Urinary bladder (tissue), 4 donors: Measurements from ENCODE around the gene LAMC3. TPM values are rescaled to one million over a fixed set of nuclear protein-coding genes. Genes with fewer than 3 reads are reported as not detected.
"Not testable (repeated sequence)": the region's sequence is repeated elsewhere in the genome, so short reads cannot be mapped to it uniquely, and the experiment has no call there.

Source experiments
- DNase-seq: peaks from one replicate; pipeline ENCODE4 v3.0.0-alpha.2; 2015; ENCODE audit errors: extremely low spot score
- H3K27ac ChIP-seq: one replicate; pipeline ENCODE4 v1.5.1; 2013; ENCODE audit warnings: low read depth, mild to moderate bottlenecking, moderate library complexity
- H3K36me3 ChIP-seq: one replicate; pipeline ENCODE4 v1.6.1; 2013; ENCODE audit warnings: mild to moderate bottlenecking, moderate library complexity; ENCODE audit not compliant: insufficient read depth
- H3K4me1 ChIP-seq: one replicate; pipeline ENCODE4 v1.6.1; 2013; ENCODE audit warnings: mild to moderate bottlenecking, moderate library complexity; ENCODE audit not compliant: insufficient read depth
- H3K4me3 ChIP-seq: one replicate; pipeline ENCODE4 v1.5.1; 2013; ENCODE audit warnings: low read depth, low read length
- WGBS: extraction: QIAGEN DNeasy Blood & Tissue Kit; methylation state at CpG from one replicate; pipeline ENCODE4 v1.1.7; 2013; 5-methylcytosine and 5-hydroxymethylcytosine counted together
- polyA plus RNA-seq: library from polyadenylated mRNA; stranded (reverse); fragments of 200-250 nt; gene quantifications from one replicate; pipeline ENCODE4 v1.2.3, GENCODE V29; 2013
- total RNA-seq: library from RNA; depleted of rRNA; stranded (reverse); fragments of >200 nt; gene quantifications from one replicate; pipeline ENCODE4 v1.2.3, GENCODE V29; 2014
- donor health status: healthy with polysubstance abuse.
- donor health status: healthy.

Gene LAMC3
- total and polyA plus RNA-seq, 2 donors: 12.2 to 37.1 TPM

DNA sequence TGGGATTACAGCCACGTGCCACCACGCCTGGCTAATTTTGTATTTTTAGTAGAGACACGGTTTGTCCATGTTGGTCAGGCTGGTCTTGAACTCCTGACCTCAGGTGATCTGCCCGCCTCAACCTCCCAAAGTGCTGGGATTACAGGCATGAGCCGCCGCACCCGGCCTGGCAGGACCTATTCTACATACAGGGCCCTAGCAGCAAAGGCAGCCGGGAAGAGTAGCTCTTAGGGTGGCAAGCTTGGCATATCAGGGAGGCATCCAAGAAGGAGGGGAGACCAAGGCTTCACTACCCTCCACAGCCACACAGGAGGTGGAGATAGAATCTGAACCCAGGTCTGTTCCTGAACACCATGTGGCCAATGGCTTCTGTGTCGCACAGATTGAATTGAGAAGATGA is 8.4 kb upstream of the LAMC3 start:
- not testable (repeated sequence) for H3K27ac ChIP-seq, H3K4me1 ChIP-seq, H3K36me3 ChIP-seq, DNase-seq, H3K4me3 ChIP-seq
- WGBS: 90% methylated on average over 9 of the region's 9 CpGs

DNA sequence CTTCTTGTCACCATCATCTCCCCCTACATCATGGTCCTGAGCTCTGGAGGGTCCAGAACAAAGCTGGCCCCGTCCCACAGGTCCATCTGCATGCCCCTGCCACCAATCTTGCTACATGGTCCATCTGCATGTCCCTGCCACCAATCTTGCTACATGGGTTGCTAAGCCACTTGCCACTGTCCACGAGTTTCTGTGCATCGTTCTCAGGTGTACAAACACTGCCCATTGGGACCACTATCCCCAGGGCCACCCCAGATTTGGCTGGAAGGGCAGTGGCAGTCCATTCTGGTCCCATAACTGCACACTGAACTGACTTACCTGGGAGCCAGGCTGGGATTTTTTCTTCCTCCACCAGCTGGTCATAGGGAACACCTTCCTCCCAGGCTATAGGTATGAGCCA is 8.0 kb upstream of the LAMC3 start:
- Histone ChIP-seq H3K36me3 (no peaks in the 10 kb centered on the region), H3K4me1 (no peaks in the 10 kb centered on the region), H3K27ac (no peak overlapping the region), H3K4me3 (no peak overlapping the region)
- WGBS: 67% methylated on average over 3 of the region's 3 CpGs
- DNase-seq: no peak

GRCh38 chr9:131001990-131002389 is 7.0 kb upstream of the LAMC3 start:
- Histone ChIP-seq H3K27ac (no peak overlapping the region), H3K36me3 (no peaks in the 10 kb centered on the region), H3K4me1 (no peaks in the 10 kb centered on the region), H3K4me3 (no peak overlapping the region)
- no peak for DNase-seq
- WGBS: 90% methylated on average over 7 of the region's 7 CpGs

GRCh38 chr9:131006601-131007000 is 2.4 kb upstream of the LAMC3 start:
- WGBS: 90% methylated on average over 4 of the region's 4 CpGs
- Histone ChIP-seq H3K4me1 (no peaks in the 10 kb centered on the region), H3K36me3 (no peaks in the 10 kb centered on the region), H3K4me3 (no peak overlapping the region), H3K27ac (no peak overlapping the region)
- DNase-seq: no peak

- no peak overlapping the region for H3K4me3 ChIP-seq
- H3K27ac ChIP-seq: no peak overlapping the region
- WGBS: 90% methylated on average over 11 of the region's 11 CpGs
- H3K4me1 ChIP-seq: no peaks in the 10 kb centered on the region
- H3K36me3 ChIP-seq: no peaks in the 10 kb centered on the region
- no peak for DNase-seq
Measured at GRCh38 chr9:131008086-131008485, 888 bp upstream of the LAMC3 start.

- Histone ChIP-seq H3K27ac (no peak overlapping the region), H3K4me1 (no peaks in the 10 kb centered on the region), H3K36me3 (no peaks in the 10 kb centered on the region), H3K4me3 (peak overlapping the region; percentile 50)
- 30% methylated on average over 8 of the region's 8 CpGs for WGBS
- DNase-seq: no peak
Measured at GRCh38 chr9:131008563-131008908, 438 bp upstream of the LAMC3 start.

DNA sequence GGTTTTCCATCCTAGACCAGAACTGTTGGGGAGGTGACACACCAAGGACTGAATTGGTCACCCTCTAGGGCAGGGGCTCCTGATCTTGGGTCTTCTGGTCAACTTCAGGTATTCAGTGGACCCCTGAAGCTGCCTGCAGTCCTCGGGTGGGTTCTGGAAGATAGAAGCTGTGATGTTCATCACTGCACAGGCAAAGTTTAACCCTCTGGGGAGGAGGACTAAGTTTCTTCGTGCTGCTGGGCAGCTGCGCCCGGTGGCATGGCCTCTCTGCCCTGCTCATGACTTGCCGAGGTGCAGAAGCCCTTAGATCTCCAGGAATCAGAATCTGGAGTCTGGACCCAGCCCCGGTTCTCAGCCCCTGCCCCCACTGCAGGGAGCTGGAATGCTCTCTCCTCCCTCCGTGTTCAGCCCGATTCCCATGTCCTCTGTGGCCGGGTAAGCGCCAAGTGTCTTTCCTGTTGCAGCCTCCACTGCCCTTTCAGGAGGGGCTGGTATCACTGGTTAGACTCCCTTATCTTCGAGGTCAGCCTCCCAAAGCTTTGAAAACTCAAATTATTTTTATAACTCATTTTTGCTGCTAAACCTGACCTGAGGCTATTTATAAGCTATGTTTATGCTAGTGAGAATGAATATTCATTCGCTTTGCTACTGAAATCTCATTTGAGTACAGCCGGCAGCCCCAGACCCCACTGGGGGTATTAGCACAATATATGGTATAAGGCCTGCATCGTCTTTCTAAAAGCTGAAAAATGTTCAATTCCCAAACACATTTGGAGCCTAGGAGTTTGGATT is 1.7 kb downstream of the LAMC3 start:
- 58% methylated on average over 14 of the region's 14 CpGs for WGBS

GRCh38 chr9:131011274-131012022 is 2.5 kb downstream of the LAMC3 start:
- Histone ChIP-seq H3K4me1 (no peaks in the 10 kb centered on the region), H3K4me3 (peak overlapping the region; percentile 15), H3K36me3 (no peaks in the 10 kb centered on the region), H3K27ac (peak overlapping the region; percentile 74)
- WGBS: 73% methylated on average over 8 of the region's 8 CpGs
- DNase-seq: no peak

More for the DNA sequence above, 1.7 kb downstream of the LAMC3 start:
- peak overlapping the region; percentile 15 for H3K4me3 ChIP-seq
- H3K27ac ChIP-seq: peak overlapping the region; percentile 43
- DNase-seq: no peak
- H3K4me1 ChIP-seq: no peaks in the 10 kb centered on the region
- no peaks in the 10 kb centered on the region for H3K36me3 ChIP-seq

- 61% methylated on average over 6 of the region's 6 CpGs for WGBS
- DNase-seq: no peak
- Histone ChIP-seq H3K4me1 (no peaks in the 10 kb centered on the region), H3K4me3 (no peak overlapping the region), H3K27ac (peak overlapping the region; percentile 74), H3K36me3 (no peaks in the 10 kb centered on the region)
Measured at GRCh38 chr9:131012023-131012334, 3.0 kb downstream of the LAMC3 start.

DNA sequence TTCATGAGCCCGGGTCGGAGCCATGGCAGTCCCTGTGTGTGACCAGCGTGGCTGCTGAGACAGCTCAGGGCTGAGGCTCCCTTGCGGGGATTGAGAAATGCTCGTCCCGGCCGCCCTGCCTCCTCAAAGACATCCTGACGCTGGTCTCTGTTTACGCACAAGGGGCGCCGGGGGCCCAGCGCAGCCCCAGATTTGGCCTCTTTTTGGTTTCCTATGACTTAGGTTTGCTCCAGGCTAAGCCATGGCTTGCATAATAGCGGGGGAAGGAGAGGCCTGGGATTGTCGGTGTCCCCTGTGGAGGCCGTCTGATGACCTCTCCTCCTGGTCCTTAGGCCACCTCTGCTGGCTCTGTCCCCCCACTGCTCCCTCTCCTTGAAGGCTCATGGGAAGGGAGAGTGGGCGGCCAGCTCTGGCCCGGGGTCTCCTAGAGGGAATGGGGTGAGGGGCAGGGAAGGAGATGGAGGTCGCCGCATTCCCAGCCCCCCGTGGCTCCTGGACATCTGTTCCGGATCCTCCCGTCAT is 3.5 kb downstream of the LAMC3 start:
- 59% methylated on average over 22 of the region's 22 CpGs for WGBS
- Histone ChIP-seq H3K4me1 (no peaks in the 10 kb centered on the region), H3K36me3 (no peaks in the 10 kb centered on the region), H3K27ac (peak overlapping the region; percentile 91), H3K4me3 (no peak overlapping the region)
- DNase-seq: no peak

DNA sequence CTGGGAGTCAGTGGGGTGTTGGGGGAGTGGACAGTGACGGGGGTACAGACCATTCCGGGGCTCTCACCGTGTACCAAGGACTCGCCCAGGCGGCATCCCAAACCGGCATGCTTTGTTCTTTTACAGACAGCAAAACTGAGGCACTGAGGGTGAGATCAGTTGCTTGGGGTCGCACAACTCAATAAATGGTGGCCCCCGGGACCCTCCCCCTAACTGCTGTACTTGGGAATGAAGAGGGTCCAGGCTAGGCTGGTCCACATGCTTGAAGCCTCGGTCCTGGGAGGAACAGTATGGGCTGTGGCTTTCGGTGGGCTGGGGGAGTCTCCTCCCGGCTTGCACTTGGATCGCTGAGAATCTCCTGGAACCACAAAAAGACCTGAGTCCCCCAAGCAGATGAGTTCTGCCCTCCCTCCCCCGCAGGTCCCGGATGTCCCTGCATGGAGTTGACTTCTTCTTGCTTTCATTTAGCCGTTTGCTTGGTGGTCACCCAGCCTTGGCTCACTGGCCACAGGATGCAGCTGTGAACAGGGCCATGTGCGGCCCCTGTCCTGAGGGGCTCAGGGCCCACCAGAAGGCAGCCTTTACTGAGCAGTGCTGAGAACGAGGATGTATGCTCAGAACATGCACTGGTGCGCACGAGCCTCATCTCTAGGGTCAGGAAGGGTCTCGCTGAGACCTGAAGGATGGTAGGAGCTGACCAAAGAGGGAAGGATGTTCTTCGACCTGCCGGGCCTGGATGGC is 4.2 kb downstream of the LAMC3 start:
- no peak for DNase-seq
- Histone ChIP-seq H3K27ac (peak overlapping the region; percentile 91), H3K36me3 (no peaks in the 10 kb centered on the region), H3K4me1 (no peaks in the 10 kb centered on the region), H3K4me3 (no peak overlapping the region)
- 86% methylated on average over 22 of the region's 22 CpGs for WGBS

DNA sequence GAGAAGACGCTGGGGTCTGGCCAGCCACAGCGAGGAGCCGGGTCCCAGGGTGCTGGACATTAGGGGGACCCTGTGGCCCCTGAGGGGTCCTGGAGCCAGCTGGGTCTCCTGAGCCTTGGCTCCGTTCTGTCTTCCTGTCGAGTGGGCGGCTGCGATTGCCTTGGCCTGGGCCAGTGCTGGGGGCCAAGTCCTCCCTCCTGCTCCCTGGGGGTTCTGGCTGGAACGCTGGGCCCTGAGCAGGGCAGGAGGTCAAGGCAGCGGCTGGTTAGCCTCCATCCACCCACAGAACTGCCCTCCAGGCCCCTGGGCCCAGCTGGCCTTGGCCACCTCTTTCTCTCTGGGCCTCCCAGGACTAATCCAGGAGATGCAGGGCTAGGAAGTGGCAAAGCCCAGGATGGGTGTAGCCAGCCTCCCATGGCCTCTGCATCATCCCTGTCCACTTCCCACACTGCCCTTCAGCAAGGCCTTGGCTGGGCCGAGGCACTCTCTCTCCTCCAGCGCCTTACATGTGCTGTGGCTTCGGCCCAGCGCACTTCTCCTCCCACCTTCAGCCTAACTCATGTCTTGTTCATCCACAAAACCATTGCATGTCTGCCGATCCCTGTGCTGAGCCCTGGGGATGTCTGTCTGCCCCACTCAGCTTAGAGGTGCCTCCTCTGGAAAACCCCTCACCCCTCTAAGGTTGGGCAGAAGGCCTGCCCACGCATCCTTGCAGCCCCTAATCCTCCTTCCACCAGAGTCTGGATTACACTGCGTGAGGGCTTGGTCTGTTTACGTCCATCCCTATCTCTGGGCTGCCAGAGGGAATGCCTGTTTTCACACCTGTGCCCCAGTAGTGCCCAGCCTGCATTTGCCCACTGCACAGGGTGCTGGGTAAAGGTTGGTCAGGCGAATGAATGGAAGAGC is 5.0 kb downstream of the LAMC3 start:
- no peaks in the 10 kb centered on the region for H3K4me1 ChIP-seq
- no peak for DNase-seq
- H3K27ac ChIP-seq: peak overlapping the region; percentile 54
- no peaks in the 10 kb centered on the region for H3K36me3 ChIP-seq
- no peak overlapping the region for H3K4me3 ChIP-seq
- 83% methylated on average over 18 of the region's 18 CpGs for WGBS

DNA sequence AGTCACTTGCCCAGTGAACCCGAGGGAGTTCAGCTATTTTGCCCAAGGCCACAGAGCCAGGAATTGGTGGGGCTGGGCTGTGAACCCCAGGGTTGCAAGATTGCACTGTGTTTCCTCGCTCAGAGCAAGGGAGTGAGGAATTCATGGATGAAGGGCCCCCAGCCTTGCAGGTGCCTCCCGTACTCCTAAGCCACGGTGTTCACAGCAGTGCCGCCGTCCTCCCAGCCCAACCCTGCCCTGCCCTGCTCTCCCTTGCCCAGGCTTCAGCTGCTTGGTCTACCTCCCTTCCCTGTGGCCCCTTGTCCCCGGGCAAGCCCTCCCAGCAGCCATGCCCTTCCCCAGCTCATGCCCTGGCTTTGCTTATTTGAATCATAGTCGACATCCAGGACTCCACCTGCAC is 6.1 kb downstream of the LAMC3 start:
- no peak for DNase-seq
- no peak overlapping the region for H3K27ac ChIP-seq
- 86% methylated on average over 8 of the region's 8 CpGs for WGBS

More for the DNA sequence above, 6.1 kb downstream of the LAMC3 start:
- Histone ChIP-seq H3K4me1 (no peaks in the 10 kb centered on the region), H3K36me3 (no peaks in the 10 kb centered on the region), H3K4me3 (no peak overlapping the region)
